Activated naive CD8-positive, alpha-beta T cell (primary cell): ENCODE measurements around the gene PAPOLA.

Source experiments
- H3K27ac Mint-ChIP-seq: one replicate; pipeline ENCODE4 v1.8.0; 2021; ENCODE audit warnings: mixed read lengths
- H3K27me3 Mint-ChIP-seq: one replicate; pipeline ENCODE4 v1.8.0; 2021; ENCODE audit warnings: mixed read lengths
- H3K36me3 Mint-ChIP-seq: one replicate; pipeline ENCODE4 v1.8.0; 2021; ENCODE audit warnings: mixed read lengths
- H3K4me1 Mint-ChIP-seq: one replicate; pipeline ENCODE4 v1.8.0; 2021; ENCODE audit warnings: low read depth, mixed read lengths
- H3K4me3 Mint-ChIP-seq: one replicate; pipeline ENCODE4 v1.8.0; 2021; ENCODE audit warnings: mild to moderate bottlenecking, mixed read lengths
- H3K9me3 Mint-ChIP-seq: one replicate; pipeline ENCODE4 v1.8.0; 2021; ENCODE audit warnings: low read depth, mixed read lengths

The PAPOLA gene

GRCh38 chr14:96568621-96569020, 66.4 kb downstream of the PAPOLA start:
- Mint-ChIP-seq H3K4me3 (no peak overlapping the region), H3K4me1 (no peaks in the 10 kb centered on the region), H3K27ac (no peak overlapping the region), H3K36me3 (peaks cover 11% of the 10 kb centered on the region), H3K9me3 (no peaks in the 10 kb centered on the region), H3K27me3 (no peaks in the 10 kb centered on the region)

- H3K27me3 Mint-ChIP-seq, result no peaks in the 10 kb centered on the region
- H3K4me3 Mint-ChIP-seq, result no peak overlapping the region
- peaks cover 13% of the 10 kb centered on the region for H3K4me1 Mint-ChIP-seq
- no peak overlapping the region for H3K27ac Mint-ChIP-seq
- peaks cover 6% of the 10 kb centered on the region for H3K36me3 Mint-ChIP-seq
- H3K9me3 Mint-ChIP-seq, result no peaks in the 10 kb centered on the region
Observed at GRCh38 chr14:96571311-96571710, 69.1 kb downstream of the PAPOLA start.

- Mint-ChIP-seq H3K27me3 (no peaks in the 10 kb centered on the region), H3K4me3 (no peak overlapping the region), H3K36me3 (no peaks in the 10 kb centered on the region), H3K9me3 (no peaks in the 10 kb centered on the region), H3K4me1 (peaks cover 18% of the 10 kb centered on the region), H3K27ac (no peak overlapping the region)
Observed at GRCh38 chr14:96573473-96574100, 71.4 kb downstream of the PAPOLA start.

GRCh38 chr14:96574171-96574632, 72.0 kb downstream of the PAPOLA start:
- Mint-ChIP-seq H3K9me3 (no peaks in the 10 kb centered on the region), H3K27ac (peak overlapping the region; percentile 12), H3K4me3 (no peak overlapping the region), H3K4me1 (peaks cover 18% of the 10 kb centered on the region), H3K27me3 (no peaks in the 10 kb centered on the region), H3K36me3 (no peaks in the 10 kb centered on the region)

GRCh38 chr14:96574633-96575632, 72.8 kb downstream of the PAPOLA start:
- Mint-ChIP-seq H3K27me3 (no peaks in the 10 kb centered on the region), H3K27ac (peak overlapping the region; percentile 12), H3K4me3 (no peak overlapping the region), H3K36me3 (no peaks in the 10 kb centered on the region), H3K4me1 (peaks cover 18% of the 10 kb centered on the region), H3K9me3 (no peaks in the 10 kb centered on the region)

- Mint-ChIP-seq H3K4me3 (no peak overlapping the region), H3K9me3 (no peaks in the 10 kb centered on the region), H3K36me3 (no peaks in the 10 kb centered on the region), H3K27ac (no peak overlapping the region), H3K27me3 (no peaks in the 10 kb centered on the region), H3K4me1 (peaks cover 18% of the 10 kb centered on the region)
Observed at GRCh38 chr14:96576359-96576758, 74.2 kb downstream of the PAPOLA start.

GRCh38 chr14:96576937-96577336, 74.8 kb downstream of the PAPOLA start:
- H3K36me3 Mint-ChIP-seq, result no peaks in the 10 kb centered on the region
- H3K27ac Mint-ChIP-seq, result peak overlapping the region; percentile 12
- no peaks in the 10 kb centered on the region for H3K9me3 Mint-ChIP-seq
- H3K4me1 Mint-ChIP-seq, result peaks cover 18% of the 10 kb centered on the region
- no peak overlapping the region for H3K4me3 Mint-ChIP-seq
- no peaks in the 10 kb centered on the region for H3K27me3 Mint-ChIP-seq

- no peaks in the 10 kb centered on the region for H3K9me3 Mint-ChIP-seq
Observed at GRCh38 chr14:96578619-96579018, 76.4 kb downstream of the PAPOLA start.

GRCh38 chr14:96579358-96579757, 77.2 kb downstream of the PAPOLA start:
- Mint-ChIP-seq H3K36me3 (no peaks in the 10 kb centered on the region), H3K27ac (no peak overlapping the region), H3K4me3 (no peak overlapping the region), H3K4me1 (peaks cover 18% of the 10 kb centered on the region), H3K27me3 (peaks cover under 1% of the 10 kb centered on the region), H3K9me3 (no peaks in the 10 kb centered on the region)

More at GRCh38 chr14:96578619-96579018, 76.4 kb downstream of the PAPOLA start:
- Mint-ChIP-seq H3K4me1 (peaks cover 18% of the 10 kb centered on the region), H3K4me3 (no peak overlapping the region), H3K27ac (no peak overlapping the region), H3K27me3 (no peaks in the 10 kb centered on the region), H3K36me3 (no peaks in the 10 kb centered on the region)

GRCh38 chr14:96579855-96580254, 77.7 kb downstream of the PAPOLA start:
- H3K36me3 Mint-ChIP-seq, result no peaks in the 10 kb centered on the region
- peaks cover 2% of the 10 kb centered on the region for H3K27me3 Mint-ChIP-seq
- H3K4me1 Mint-ChIP-seq, result peaks cover 16% of the 10 kb centered on the region
- H3K4me3 Mint-ChIP-seq, result no peak overlapping the region
- H3K9me3 Mint-ChIP-seq, result no peaks in the 10 kb centered on the region
- no peak overlapping the region for H3K27ac Mint-ChIP-seq

GRCh38 chr14:96580566-96580965, 78.4 kb downstream of the PAPOLA start:
- Mint-ChIP-seq H3K27me3 (peaks cover 4% of the 10 kb centered on the region), H3K36me3 (no peaks in the 10 kb centered on the region), H3K4me3 (no peak overlapping the region), H3K4me1 (peaks cover 12% of the 10 kb centered on the region), H3K9me3 (no peaks in the 10 kb centered on the region), H3K27ac (no peak overlapping the region)

GRCh38 chr14:96581026-96581425, 78.8 kb downstream of the PAPOLA start:
- no peaks in the 10 kb centered on the region for H3K9me3 Mint-ChIP-seq
- peaks cover 9% of the 10 kb centered on the region for H3K4me1 Mint-ChIP-seq
- H3K27me3 Mint-ChIP-seq, result peaks cover 8% of the 10 kb centered on the region
- no peaks in the 10 kb centered on the region for H3K36me3 Mint-ChIP-seq
- H3K27ac Mint-ChIP-seq, result no peak overlapping the region
- H3K4me3 Mint-ChIP-seq, result no peak overlapping the region

GRCh38 chr14:96581902-96582301, 79.7 kb downstream of the PAPOLA start:
- Mint-ChIP-seq H3K4me3 (no peak overlapping the region), H3K9me3 (no peaks in the 10 kb centered on the region), H3K4me1 (peaks cover 3% of the 10 kb centered on the region), H3K36me3 (no peaks in the 10 kb centered on the region), H3K27me3 (peaks cover 8% of the 10 kb centered on the region), H3K27ac (no peak overlapping the region)

- Mint-ChIP-seq H3K27ac (no peak overlapping the region), H3K36me3 (no peaks in the 10 kb centered on the region), H3K27me3 (peaks cover 8% of the 10 kb centered on the region), H3K4me3 (no peak overlapping the region), H3K4me1 (peaks cover 1% of the 10 kb centered on the region), H3K9me3 (no peaks in the 10 kb centered on the region)
Observed at GRCh38 chr14:96582411-96582961, 80.3 kb downstream of the PAPOLA start.

GRCh38 chr14:96582995-96583394, 80.8 kb downstream of the PAPOLA start:
- Mint-ChIP-seq H3K4me1 (peaks cover 1% of the 10 kb centered on the region), H3K36me3 (no peaks in the 10 kb centered on the region), H3K27ac (no peak overlapping the region), H3K9me3 (no peaks in the 10 kb centered on the region), H3K27me3 (peaks cover 11% of the 10 kb centered on the region), H3K4me3 (no peak overlapping the region)
